Mesendoderm (in vitro differentiated cells): ENCODE results near the gene DTNB.

Source experiments
- DNase-seq: peaks from one replicate; pipeline ENCODE4 v3.0.0; 2013
- H2AK5ac ChIP-seq: 2 replicates; pipeline ENCODE4 v1.6.1; 2013; ENCODE audit warnings: low read length, inconsistent platforms
- H2BK120ac ChIP-seq: 2 replicates; pipeline ENCODE4 v1.6.1; 2013; ENCODE audit warnings: low read depth, mild to moderate bottlenecking, low read length, moderate library complexity, mixed read lengths
- H2BK15ac ChIP-seq: replicated peaks from 2 replicates; pipeline ENCODE4 v1.6.1; 2013; ENCODE audit warnings: low read depth, mild to moderate bottlenecking, moderate library complexity
- H2BK5ac ChIP-seq: 2 replicates; pipeline ENCODE4 v1.6.1; 2013; ENCODE audit warnings: low read length, inconsistent platforms
- H3K18ac ChIP-seq: 2 replicates; pipeline ENCODE4 v1.6.1; 2013; ENCODE audit warnings: mild to moderate bottlenecking, low read length, mixed read lengths
- H3K23ac ChIP-seq: one replicate; pipeline ENCODE4 v1.6.1; 2013; ENCODE audit warnings: low read length
- H3K27ac ChIP-seq: 2 replicates; pipeline ENCODE4 v1.5.1; 2013; ENCODE audit warnings: low read depth, mild to moderate bottlenecking, inconsistent platforms, low read length, moderate library complexity
- H3K27me3 ChIP-seq: 2 replicates; pipeline ENCODE4 v1.6.1; 2013; ENCODE audit warnings: low read length, control low read depth, mild to moderate bottlenecking, inconsistent platforms; ENCODE audit not compliant: insufficient read depth, poor library complexity
- H3K36me3 ChIP-seq: 2 replicates; pipeline ENCODE4 v1.6.1; 2013; ENCODE audit warnings: low read length, inconsistent platforms; ENCODE audit not compliant: control insufficient read depth, insufficient read depth
- H3K4ac ChIP-seq: one replicate; pipeline ENCODE4 v1.6.1; 2013; ENCODE audit warnings: low read depth, mild to moderate bottlenecking, low read length, moderate library complexity
- H3K4me1 ChIP-seq: 2 replicates; pipeline ENCODE4 v1.6.1; 2013; ENCODE audit warnings: low read depth, low read length, inconsistent platforms; ENCODE audit not compliant: control insufficient read depth
- H3K4me2 ChIP-seq: 2 replicates; pipeline ENCODE4 v1.6.1; 2013; ENCODE audit warnings: low read length
- H3K4me3 ChIP-seq: 2 replicates; pipeline ENCODE4 v1.5.1; 2013; ENCODE audit warnings: mild to moderate bottlenecking, low read length
- H3K56ac ChIP-seq: one replicate; pipeline ENCODE4 v1.6.1; 2013; ENCODE audit warnings: low read length
- H3K79me1 ChIP-seq: 2 replicates; pipeline ENCODE4 v1.6.1; 2013; ENCODE audit warnings: low read length, inconsistent platforms
- H3K79me2 ChIP-seq: 2 replicates; pipeline ENCODE4 v1.6.1; 2013; ENCODE audit warnings: mild to moderate bottlenecking, low read length; ENCODE audit not compliant: control insufficient read depth, insufficient read depth
- H3K9ac ChIP-seq: 2 replicates; pipeline ENCODE4 v1.6.1; 2013; ENCODE audit warnings: low read length, inconsistent platforms
- H4K5ac ChIP-seq: one replicate; pipeline ENCODE4 v1.6.1; 2013; ENCODE audit warnings: low read length
- H4K8ac ChIP-seq: one replicate; pipeline ENCODE4 v1.6.1; 2013; ENCODE audit warnings: low read depth, mild to moderate bottlenecking, control low read depth, low read length, moderate library complexity
- WGBS: extraction: QIAGEN DNeasy Blood & Tissue Kit; methylation state at CpG from one replicate; pipeline ENCODE4 v1.1.7; 2013; ENCODE audit warnings: low lambda C conversion rate, missing lambda C conversion rate; ENCODE audit not compliant: insufficient coverage; ENCODE audit errors: extremely low coverage; 5-methylcytosine and 5-hydroxymethylcytosine counted together

The DTNB gene

DNA sequence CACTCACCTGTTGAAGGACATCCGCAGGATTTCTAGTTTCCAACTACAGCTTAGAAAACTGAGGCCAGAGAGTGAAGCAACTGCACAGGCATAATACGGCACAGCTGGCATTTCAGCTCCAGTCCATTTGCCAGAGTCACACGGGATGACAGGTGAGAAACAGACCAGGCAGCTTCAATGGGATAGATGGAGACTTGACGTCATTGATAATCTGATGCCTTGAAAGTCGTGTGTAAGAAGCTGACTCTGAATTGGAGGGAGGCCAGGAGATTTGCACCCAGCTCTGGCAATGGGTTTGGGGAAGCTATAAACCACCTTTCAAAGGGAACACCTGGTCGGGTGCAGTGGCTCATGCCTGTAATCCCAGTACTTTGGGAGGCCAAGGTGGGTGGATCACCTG lies 319.3 kb downstream of the DTNB start:
- H3K79me2 ChIP-seq: no peaks in the 10 kb centered on the region
- WGBS: no CpG with 5 or more reads among the region's 6 CpGs

DNA sequence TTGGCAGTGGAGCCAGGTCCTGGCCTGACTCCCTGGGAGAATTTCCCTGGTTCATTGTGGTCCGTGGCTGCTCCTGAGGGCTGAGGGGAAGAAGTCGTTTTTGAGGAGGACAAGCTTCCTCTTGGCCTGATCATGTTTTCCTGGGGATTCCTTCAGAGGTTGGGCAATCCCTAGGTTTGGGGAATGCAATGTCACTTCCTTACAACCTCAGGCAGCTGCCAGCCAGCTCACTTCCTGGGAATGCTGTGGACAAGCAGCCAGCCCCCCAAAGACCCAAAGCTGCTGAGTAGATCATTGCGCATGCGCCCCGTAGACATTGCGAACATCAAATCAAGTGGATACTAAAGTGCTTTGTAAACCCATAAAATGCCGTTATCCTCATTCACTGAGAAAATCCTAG lies 324.0 kb downstream of the DTNB start:
- H3K18ac ChIP-seq: no peak overlapping the region
- H3K79me2 ChIP-seq: no peaks in the 10 kb centered on the region
- no peak overlapping the region for H2BK5ac ChIP-seq
- no peak overlapping the region for H2BK15ac ChIP-seq
- H4K8ac ChIP-seq: no peak overlapping the region
- no peak overlapping the region for H2BK120ac ChIP-seq
- H4K5ac ChIP-seq: no peak overlapping the region
- H3K27me3 ChIP-seq: no peaks in the 10 kb centered on the region
- no peak overlapping the region for H2AK5ac ChIP-seq
- peak; percentile 62 for DNase-seq
- no peak overlapping the region for H3K4me3 ChIP-seq
- H3K23ac ChIP-seq: no peak overlapping the region
- H3K27ac ChIP-seq: no peak overlapping the region
- H3K36me3 ChIP-seq: no peaks in the 10 kb centered on the region
- no peaks in the 10 kb centered on the region for H3K79me1 ChIP-seq
- H3K4me2 ChIP-seq: no peak overlapping the region
- H3K9ac ChIP-seq: no peak overlapping the region
- no CpG with 5 or more reads among the region's 7 CpGs for WGBS
- no peak overlapping the region for H3K56ac ChIP-seq
- peaks cover 2% of the 10 kb centered on the region for H3K4me1 ChIP-seq
- no peak overlapping the region for H3K4ac ChIP-seq

More for the DNA sequence above, 319.3 kb downstream of the DTNB start:
- Histone ChIP-seq H4K8ac (no peak overlapping the region), H3K27ac (no peak overlapping the region), H3K56ac (no peak overlapping the region), H3K4me1 (no peaks in the 10 kb centered on the region), H2BK5ac (no peak overlapping the region), H3K27me3 (no peaks in the 10 kb centered on the region), H2BK15ac (no peak overlapping the region), H3K9ac (no peak overlapping the region), H3K4me3 (no peak overlapping the region), H2BK120ac (no peak overlapping the region), H3K36me3 (no peaks in the 10 kb centered on the region), H3K79me1 (no peaks in the 10 kb centered on the region), H3K18ac (no peak overlapping the region), H3K4ac (no peak overlapping the region), H2AK5ac (no peak overlapping the region), H3K23ac (no peak overlapping the region), H3K4me2 (no peak overlapping the region), H4K5ac (no peak overlapping the region)
- DNase-seq: no peak

DNA sequence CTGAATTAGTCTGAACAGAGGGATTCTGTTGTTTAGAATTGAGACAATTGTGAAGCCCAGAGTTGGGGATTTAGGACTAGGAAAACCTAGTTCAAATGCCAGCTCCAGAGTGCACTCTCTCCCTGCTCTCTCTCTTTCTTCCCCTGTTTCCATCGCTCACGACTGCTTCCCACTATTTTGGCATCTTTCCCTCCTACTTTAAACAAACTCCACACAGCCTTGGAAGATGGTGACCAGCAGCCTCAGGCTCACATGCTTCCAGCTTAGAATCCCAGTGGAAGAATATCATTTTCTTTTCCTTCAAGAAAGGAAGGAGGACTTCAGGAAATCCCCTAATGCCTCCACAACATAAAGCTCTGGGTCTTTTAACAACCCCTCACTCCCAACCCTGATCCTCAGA lies 325.5 kb downstream of the DTNB start:
- no peak overlapping the region for H3K23ac ChIP-seq
- H3K18ac ChIP-seq: no peak overlapping the region
- no peak overlapping the region for H3K27ac ChIP-seq
- H2AK5ac ChIP-seq: no peak overlapping the region
- no peaks in the 10 kb centered on the region for H3K79me1 ChIP-seq
- no peak overlapping the region for H3K4me3 ChIP-seq
- H3K79me2 ChIP-seq: no peaks in the 10 kb centered on the region
- no peak overlapping the region for H3K4ac ChIP-seq
- H3K4me1 ChIP-seq: peaks cover 2% of the 10 kb centered on the region
- no peaks in the 10 kb centered on the region for H3K27me3 ChIP-seq
- no peak overlapping the region for H2BK5ac ChIP-seq
- WGBS: no CpG with 5 or more reads among the region's 2 CpGs
- H2BK120ac ChIP-seq: no peak overlapping the region
- H4K5ac ChIP-seq: no peak overlapping the region
- no peak overlapping the region for H3K4me2 ChIP-seq
- no peaks in the 10 kb centered on the region for H3K36me3 ChIP-seq
- H2BK15ac ChIP-seq: no peak overlapping the region
- H3K56ac ChIP-seq: no peak overlapping the region
- no peak overlapping the region for H4K8ac ChIP-seq
- no peak for DNase-seq
- no peak overlapping the region for H3K9ac ChIP-seq

DNA sequence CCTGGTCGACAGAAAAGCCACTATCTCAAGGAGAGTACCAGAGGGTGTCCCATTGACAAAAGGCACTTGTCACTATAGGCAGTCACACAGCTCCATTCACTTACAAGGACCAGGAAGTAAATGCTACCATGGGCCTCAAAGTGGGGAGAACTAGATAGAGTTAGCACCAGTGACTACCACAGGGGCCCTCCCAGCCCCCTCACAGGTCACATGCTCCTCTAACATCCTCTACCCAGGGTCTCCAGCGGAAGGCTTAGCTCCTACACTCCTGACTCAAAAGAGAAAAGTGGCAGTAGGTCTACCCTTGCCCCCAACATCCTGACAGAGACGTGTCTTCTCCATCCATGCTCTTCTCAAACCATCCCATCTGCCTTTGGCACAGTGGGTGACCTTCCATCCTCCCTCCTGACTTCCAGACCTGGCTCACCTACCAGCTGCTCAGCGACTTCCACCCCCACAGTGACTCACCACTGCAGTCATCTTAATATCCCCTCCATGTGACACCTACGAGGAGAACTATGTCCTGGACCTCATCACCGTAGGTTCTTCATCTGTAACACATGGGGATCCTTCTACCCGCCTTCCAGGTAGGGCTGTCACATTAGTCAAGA lies 326.1 kb downstream of the DTNB start:
- no peak overlapping the region for H3K27ac ChIP-seq
- no peaks in the 10 kb centered on the region for H3K79me1 ChIP-seq
- H4K5ac ChIP-seq: no peak overlapping the region
- no peak overlapping the region for H2AK5ac ChIP-seq
- DNase-seq: no peak
- H3K4me2 ChIP-seq: no peak overlapping the region
- H3K79me2 ChIP-seq: no peaks in the 10 kb centered on the region
- no peak overlapping the region for H3K4me3 ChIP-seq
- H2BK120ac ChIP-seq: no peak overlapping the region
- no peaks in the 10 kb centered on the region for H3K27me3 ChIP-seq
- H3K9ac ChIP-seq: no peak overlapping the region
- no peaks in the 10 kb centered on the region for H3K36me3 ChIP-seq
- no peak overlapping the region for H3K18ac ChIP-seq
- no peak overlapping the region for H3K56ac ChIP-seq
- H3K4ac ChIP-seq: no peak overlapping the region
- no peak overlapping the region for H4K8ac ChIP-seq
- H3K23ac ChIP-seq: no peak overlapping the region
- no peak overlapping the region for H2BK5ac ChIP-seq
- H2BK15ac ChIP-seq: no peak overlapping the region
- no CpG with 5 or more reads among the region's 7 CpGs for WGBS
- H3K4me1 ChIP-seq: peaks cover 2% of the 10 kb centered on the region

DNA sequence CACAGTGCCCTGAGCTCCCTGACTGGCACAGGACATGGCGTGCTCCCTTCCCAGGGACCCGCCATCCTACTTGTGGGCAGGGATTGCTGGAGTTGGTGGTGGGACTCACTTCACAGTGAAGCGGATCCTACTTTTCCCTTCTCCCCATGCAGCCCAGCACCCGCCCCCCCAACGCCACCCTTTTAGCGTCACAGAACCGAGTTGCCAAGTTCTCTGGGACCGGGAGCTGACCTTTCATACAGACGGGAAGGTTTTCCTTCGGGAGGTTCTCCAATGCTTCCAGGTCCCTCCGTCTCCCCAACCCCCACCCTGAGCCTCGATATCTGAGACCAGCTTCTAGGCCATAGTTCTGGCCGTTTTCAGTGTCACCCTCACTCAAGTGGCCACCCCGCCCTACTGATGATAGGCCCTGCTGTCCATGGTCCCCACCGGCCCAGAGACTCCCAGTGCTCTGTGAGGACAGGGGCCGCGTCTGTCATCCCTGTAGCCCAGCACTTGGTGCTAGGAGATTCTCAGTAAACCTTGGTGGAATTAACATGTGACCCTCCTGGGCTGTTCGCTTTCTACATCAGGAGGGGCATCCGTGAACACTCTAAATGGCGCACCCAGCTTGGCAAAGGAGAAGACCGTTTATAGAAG lies 330.1 kb downstream of the DTNB start:
- Histone ChIP-seq H3K4me1 (peaks cover 2% of the 10 kb centered on the region), H3K79me1 (no peaks in the 10 kb centered on the region), H4K8ac (no peak overlapping the region), H3K9ac (no peak overlapping the region), H3K23ac (no peak overlapping the region), H3K27ac (no peak overlapping the region), H3K18ac (no peak overlapping the region), H2BK15ac (no peak overlapping the region), H3K4me2 (no peak overlapping the region), H3K4ac (no peak overlapping the region), H4K5ac (no peak overlapping the region), H3K79me2 (no peaks in the 10 kb centered on the region), H3K4me3 (no peak overlapping the region), H2BK5ac (no peak overlapping the region), H3K27me3 (no peaks in the 10 kb centered on the region), H3K56ac (no peak overlapping the region), H3K36me3 (no peaks in the 10 kb centered on the region), H2AK5ac (no peak overlapping the region), H2BK120ac (no peak overlapping the region)
- no peak for DNase-seq
- no CpG with 5 or more reads among the region's 21 CpGs for WGBS
